SHP77 (cell line): ENCODE results near the gene IFT20.
A peak's percentile ranks its signal among the peaks of the same experiment; 100 is the strongest.

Experiments
- DNase-seq, 2 experiments: peaks; one replicate each; lab custom pipeline; 2025; lab: John Stamatoyannopoulos, UW

Gene IFT20

GRCh38 chr17:28335201-28335958, at the start of gene IFT20, which contains the start of gene TNFAIP1:
Gene IFT20, minus strand, starts transcription at chr17:28335472. Its CDS starts 3,487 bp downstream, at chr17:28331985.
Gene TNFAIP1, plus strand, starts transcription at chr17:28335761. Its CDS starts 3,761 bp downstream, at chr17:28339522.
- peak; percentile 99 for DNase-seq

GRCh38 chr17:28385037-28385400, 49.7 kb upstream of the IFT20 start:
- DNase-seq: no peak

GRCh38 chr17:28384281-28385036, 49.2 kb upstream of the IFT20 start:
- no peak for DNase-seq

GRCh38 chr17:28381141-28381825, 46.0 kb upstream of the IFT20 start:
- DNase-seq: no peak

GRCh38 chr17:28379814-28380801, 44.8 kb upstream of the IFT20 start:
- no peak for DNase-seq

GRCh38 chr17:28372945-28373274, 37.6 kb upstream of the IFT20 start:
- peak in 1 of 2 experiments; percentile 3 for DNase-seq

- peak; percentile 15 to 24 for DNase-seq
Observed at GRCh38 chr17:28372203-28372944, 37.1 kb upstream of the IFT20 start.

GRCh38 chr17:28371245-28372202, 36.3 kb upstream of the IFT20 start, which contains the start of gene SARM1:
Gene SARM1, plus strand, starts transcription at chr17:28371694. Its CDS starts 339 bp downstream, at chr17:28372033.
- peak; percentile 93 for DNase-seq

GRCh38 chr17:28370744-28371103, 35.5 kb upstream of the IFT20 start:
- DNase-seq: no peak

GRCh38 chr17:28370035-28370743, 34.9 kb upstream of the IFT20 start, which contains the start of gene VTN:
Gene VTN, minus strand, starts transcription at chr17:28370307. Its CDS starts 104 bp downstream, at chr17:28370203.
- peak in 1 of 2 experiments; percentile 38 for DNase-seq

GRCh38 chr17:28369684-28370034, 34.4 kb upstream of the IFT20 start:
- DNase-seq: no peak

GRCh38 chr17:28368915-28369683, 33.8 kb upstream of the IFT20 start:
- DNase-seq: no peak

GRCh38 chr17:28368306-28368831, 33.1 kb upstream of the IFT20 start:
- DNase-seq: no peak

- no peak for DNase-seq
Observed at GRCh38 chr17:28367641-28368305, 32.5 kb upstream of the IFT20 start.

GRCh38 chr17:28366605-28367004, 31.3 kb upstream of the IFT20 start:
- no peak for DNase-seq

- DNase-seq: no peak
Observed at GRCh38 chr17:28365487-28365886, 30.2 kb upstream of the IFT20 start.

- DNase-seq: no peak
Observed at GRCh38 chr17:28364665-28365363, 29.5 kb upstream of the IFT20 start, which contains the start of gene SEBOX. Gene SEBOX, minus strand, starts transcription at chr17:28365199. Its CDS starts 48 bp downstream, at chr17:28365151.
